DMS53 treated with DMSO at 0.1 percent for 48 hours (cell line): ENCODE data around the gene GNL3.
"Not testable (repeated sequence)": the region's sequence is repeated elsewhere in the genome, so short reads cannot be mapped to it uniquely, and the experiment has no call there.

Experiments used
- DNase-seq: peaks from one replicate; lab custom pipeline; 2025; ENCODE audit not compliant: unreplicated experiment; lab: John Stamatoyannopoulos, UW

GNL3 gene, protein sequence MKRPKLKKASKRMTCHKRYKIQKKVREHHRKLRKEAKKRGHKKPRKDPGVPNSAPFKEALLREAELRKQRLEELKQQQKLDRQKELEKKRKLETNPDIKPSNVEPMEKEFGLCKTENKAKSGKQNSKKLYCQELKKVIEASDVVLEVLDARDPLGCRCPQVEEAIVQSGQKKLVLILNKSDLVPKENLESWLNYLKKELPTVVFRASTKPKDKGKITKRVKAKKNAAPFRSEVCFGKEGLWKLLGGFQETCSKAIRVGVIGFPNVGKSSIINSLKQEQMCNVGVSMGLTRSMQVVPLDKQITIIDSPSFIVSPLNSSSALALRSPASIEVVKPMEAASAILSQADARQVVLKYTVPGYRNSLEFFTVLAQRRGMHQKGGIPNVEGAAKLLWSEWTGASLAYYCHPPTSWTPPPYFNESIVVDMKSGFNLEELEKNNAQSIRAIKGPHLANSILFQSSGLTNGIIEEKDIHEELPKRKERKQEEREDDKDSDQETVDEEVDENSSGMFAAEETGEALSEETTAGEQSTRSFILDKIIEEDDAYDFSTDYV

DNA sequence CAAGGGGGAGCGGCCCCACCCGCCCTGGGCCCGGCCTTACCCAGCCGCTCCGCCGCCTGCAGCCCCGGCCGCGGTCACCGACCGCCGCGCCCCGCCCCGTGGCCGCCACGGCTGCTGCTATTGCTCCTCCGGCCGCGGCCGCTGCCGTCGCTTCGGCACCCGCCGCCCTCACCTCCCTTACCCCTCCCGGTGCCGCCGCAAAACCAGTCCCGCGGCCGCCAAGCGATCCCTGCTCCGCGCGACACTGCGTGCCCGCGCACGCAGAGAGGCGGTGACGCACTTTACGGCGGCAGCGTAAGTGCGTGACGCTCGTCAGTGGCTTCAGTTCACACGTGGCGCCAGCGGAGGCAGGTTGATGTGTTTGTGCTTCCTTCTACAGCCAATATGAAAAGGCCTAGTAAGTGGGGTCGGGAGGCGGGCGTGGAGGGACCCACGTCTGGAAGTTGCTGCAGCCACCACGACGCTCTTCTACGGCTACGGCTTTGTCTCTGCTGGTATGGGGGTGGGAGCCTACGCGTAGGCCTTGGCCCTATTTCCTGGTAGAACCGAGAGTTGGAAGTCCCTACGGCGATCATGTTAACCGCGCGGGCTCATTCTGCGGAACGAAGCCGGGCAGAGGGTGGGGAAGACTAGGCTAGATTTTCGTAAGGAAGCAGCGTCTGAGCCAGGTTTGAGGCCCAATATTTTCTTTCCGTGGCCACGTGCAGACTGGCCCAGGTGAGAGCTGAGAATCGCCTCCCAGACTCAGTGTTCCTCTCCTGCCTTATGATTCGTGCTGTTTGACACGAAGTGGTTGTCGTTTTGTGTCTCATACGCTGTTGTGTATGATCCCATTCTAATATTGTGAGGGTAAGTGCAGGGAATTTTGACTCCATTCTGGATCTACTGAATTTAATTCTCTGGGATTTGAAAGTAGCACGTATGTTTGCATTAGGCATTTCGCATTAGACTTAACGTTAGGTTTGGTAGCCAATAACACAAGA, at the start of gene GNL3, which contains the start of gene PBRM1:
Gene GNL3, plus strand, starts transcription at position 324 of the 983 bp plus-strand sequence. Its CDS starts 61 bp downstream, at position 385.
Gene PBRM1, minus strand, starts transcription at position 205 of the 983 bp plus-strand sequence.
- peak; percentile 31 for DNase-seq

DNA sequence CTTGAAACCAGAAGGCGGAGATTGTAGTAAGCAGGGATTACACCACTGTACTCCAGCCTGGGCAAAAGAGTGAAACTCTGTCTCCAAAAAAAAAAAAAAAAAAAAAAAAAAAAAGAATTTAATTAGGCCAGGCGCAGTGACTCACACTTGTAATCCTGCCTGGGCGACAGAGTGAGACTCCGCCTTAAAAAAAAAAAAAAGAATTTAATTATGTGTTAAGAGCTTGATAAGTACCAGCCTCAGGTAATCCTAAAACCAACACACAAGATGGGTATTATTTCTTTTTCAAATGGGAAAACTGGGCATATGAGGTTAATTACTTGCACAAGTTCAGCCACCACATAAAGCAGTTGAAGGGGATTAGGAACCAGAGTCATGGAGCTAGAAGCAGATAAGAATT, 49.2 kb upstream of the GNL3 start:
- no peak for DNase-seq

DNA sequence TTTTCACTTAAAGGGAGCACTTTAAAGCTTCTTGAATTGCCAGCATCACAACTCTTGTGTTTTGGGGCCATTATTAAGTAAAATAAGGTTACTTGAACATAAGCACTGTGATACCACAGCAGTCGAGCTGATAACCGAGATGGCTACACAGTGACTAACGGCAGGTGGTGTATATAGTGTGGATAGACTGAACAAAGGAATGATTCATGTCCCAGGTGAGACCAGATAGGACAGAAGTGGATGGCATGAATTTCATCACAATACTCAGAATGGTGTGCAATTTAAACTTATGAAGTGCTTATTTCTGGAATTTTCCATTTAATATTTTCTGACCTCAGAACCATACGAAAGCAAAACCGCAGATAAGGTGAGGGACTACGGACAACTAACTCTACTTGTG, 40.3 kb upstream of the GNL3 start:
- no peak for DNase-seq

DNA sequence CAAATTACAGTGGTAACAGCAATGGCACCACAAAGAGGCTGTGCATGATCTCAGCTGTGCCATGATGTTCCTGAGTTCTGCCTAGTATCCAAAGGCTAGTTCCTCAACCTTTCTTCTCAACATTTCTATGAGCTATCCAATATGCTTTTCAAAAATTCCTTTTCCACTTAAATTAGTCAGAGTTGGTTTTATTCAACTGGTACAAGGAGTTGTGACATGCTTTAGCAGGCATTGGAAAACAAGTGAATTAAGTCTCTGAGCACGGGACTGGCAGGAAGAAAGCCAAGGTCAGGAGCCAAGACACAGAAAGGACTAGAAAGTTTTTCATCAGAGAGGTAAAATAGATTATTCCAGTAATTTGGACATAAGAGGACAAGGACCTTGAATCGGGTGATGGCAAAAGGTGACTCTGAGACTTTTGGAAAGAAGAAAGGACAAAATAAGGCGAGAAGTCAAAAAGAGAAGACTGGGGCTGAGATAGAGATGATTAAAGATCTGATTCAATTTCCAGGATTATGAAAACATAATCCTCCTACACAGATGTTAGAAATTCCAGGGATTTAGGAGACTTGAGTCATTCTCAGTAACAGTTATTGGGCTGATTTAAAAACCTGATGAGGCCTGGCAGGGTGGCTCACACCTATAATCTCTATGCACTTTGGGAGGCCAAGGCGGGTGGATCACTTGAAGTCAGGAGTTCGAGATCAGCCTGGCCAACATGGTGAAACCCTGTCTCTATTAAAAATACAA, 36.2 kb upstream of the GNL3 start:
- no peak for DNase-seq

DNA sequence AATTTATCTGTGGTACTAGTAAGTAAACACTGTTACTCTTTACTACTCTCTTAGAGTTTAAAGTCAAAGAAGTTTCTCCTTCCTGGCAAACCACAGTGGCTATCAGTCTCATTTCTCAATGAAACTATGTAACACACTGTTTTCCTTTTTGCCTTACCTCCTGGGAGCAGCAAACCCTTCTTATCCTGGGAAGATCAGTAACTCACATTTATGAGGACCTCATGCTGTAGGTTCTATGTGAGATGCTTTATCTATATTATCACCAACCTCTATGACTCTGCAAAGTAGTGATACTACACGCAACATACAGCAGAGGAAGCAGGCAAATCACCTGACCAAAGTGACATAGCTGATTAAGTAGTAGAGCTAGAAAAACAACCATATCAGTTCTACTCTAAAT, 35.4 kb upstream of the GNL3 start:
- DNase-seq: no peak

DNA sequence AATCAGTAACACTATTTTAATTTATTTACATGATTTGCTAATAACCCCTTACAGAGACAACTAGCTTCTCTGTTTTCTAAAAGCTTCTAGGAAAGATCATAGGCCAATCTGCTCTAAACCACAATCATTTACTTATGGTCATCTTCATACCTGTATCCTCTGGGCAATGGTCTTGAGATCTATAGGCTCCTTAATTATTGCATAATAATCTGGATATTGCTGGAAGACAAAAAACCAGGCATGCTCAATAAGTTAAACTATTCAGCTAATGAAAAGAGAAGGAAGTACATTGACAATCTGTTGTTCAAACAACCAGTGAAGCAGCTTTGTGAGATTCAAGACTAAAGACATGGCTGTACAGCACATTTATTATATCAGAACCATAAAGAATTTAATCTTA, 34.2 kb upstream of the GNL3 start:
- DNase-seq: no peak

DNA sequence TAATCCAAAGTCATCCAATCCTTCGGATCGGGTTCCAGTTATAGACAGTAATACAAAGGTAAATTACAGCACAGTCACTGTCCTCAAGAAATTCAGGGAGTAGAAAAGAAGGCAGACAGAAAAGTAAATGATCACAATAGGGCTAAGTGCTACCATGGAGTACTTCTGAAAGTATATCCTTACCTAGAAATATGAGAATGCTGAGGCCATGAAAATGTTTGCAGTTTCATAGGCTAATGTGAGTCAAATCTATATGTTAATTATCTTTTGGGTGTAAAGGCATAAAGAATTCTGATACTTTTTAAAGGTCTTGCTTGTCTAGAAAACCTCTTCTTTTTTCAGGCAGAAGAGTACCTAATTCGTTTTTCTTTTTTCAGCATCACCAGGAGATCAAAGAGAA, 29.9 kb upstream of the GNL3 start:
- no peak for DNase-seq

DNA sequence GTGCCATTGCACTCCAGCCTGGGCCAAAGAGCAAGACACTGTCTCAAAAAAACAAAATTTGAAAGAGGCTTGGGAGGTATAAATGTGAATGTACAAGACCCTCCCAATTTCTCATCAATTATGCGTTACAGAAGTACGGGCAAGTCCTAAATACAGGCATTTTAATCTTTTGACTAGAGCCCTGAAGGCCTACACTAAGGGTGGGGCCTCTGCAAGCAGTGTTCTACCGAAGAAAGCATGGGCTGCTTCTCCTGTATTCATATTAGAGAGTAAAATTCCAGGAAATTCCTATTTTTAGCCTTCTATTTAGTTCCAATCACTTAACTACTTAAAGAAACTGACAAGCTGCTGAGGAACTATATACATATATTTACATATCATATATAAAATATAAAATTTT, 25.8 kb upstream of the GNL3 start:
- DNase-seq: no peak

DNA sequence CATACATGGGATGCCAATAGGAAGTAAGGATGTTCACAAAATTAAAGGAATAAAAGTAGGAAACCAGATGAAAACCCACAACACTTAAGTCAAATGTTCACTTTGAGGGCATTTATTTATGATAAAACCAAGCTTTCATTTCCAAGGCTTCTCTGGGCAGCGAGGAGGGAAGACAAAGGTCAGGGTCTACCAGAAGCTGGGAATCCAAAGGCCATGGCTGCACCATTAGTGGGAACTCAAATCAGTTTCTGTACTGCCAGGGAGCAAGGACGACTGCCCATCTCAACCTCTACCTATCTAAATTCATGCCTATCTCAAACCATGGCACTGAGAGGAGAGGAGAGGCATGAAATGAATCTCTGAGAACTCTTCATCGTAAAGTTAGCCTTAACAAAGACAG, 22.7 kb upstream of the GNL3 start:
- DNase-seq: no peak

DNA sequence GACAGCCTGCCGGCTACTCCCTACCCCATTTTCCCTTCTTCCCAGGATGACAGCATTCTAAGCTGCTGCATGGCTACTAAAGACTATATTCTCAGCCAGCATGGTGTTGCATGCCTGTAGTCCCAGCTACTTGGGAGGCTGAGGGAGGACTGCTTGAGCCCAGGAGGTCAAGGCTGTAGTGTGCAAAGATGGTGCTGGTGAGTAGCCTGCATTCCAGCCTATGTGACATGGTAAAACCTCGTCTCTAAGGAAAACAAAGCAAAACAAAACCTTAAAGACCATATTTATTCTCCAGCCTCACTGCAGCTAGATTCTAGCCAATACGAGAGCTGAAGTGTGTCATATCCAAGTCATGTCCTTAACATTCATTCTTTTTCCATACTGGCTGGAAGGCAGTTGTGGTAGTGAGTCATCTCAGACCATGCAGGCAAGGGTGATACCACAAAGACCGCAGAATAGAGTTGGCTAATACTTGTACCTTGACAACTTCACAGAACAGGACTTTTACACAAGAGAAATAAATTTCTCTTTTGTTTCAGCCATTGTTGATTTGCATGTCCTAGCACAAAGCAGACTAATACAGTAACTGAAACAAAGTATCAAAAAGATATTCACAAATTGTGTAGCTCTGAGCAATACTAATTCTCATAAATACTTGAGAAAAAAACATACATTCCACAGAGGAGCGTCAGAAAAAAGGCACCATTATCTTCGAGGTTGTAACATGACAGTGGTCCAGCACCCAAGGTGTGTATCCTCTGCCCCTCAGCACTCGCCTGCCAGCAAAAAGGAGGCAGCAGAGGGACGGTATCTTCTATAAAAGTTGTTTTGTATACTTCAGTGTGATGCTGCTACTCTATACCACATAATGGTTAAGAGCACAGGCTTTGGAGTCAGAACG, 15.0 kb upstream of the GNL3 start:
- no peak for DNase-seq

DNA sequence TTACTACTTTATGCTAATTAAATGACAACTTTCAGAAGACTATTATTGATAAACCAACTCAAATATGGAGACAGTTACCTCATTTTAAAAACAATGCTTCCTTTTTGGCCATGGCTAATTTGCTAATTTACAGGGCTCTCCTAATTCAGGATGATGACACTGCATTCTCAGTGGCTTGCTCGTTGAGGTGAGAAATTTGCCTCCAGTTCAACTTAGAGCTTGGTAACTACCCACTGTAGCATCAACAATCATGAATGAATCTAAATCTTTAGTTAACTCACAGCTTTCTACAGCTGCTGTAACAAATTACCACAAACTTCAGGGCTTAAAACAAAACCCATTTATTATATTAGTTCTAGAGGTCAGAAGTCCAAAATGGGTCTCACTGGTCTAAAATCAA, 14.2 kb upstream of the GNL3 start:
- no peak for DNase-seq

DNA sequence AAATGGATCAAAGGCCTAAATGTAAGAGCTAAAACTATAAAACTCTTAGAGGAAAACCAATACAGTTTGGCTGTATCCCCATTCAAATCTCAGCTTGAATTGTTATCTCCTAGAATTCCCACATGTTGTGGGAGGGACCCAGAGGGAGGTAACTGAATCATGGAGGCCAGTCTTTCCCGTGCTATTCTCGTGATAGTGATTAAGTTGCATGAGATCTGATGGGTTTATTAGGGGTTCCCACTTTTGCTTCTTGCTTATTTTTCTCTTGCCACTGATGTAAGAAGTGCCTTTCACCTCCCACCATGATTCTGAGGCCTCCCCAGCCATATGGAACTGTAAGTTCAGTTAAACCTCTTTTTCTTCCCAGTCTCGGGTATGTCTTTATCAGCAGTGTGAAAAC, 9.6 kb upstream of the GNL3 start:
- DNase-seq: not testable (repeated sequence)

DNA sequence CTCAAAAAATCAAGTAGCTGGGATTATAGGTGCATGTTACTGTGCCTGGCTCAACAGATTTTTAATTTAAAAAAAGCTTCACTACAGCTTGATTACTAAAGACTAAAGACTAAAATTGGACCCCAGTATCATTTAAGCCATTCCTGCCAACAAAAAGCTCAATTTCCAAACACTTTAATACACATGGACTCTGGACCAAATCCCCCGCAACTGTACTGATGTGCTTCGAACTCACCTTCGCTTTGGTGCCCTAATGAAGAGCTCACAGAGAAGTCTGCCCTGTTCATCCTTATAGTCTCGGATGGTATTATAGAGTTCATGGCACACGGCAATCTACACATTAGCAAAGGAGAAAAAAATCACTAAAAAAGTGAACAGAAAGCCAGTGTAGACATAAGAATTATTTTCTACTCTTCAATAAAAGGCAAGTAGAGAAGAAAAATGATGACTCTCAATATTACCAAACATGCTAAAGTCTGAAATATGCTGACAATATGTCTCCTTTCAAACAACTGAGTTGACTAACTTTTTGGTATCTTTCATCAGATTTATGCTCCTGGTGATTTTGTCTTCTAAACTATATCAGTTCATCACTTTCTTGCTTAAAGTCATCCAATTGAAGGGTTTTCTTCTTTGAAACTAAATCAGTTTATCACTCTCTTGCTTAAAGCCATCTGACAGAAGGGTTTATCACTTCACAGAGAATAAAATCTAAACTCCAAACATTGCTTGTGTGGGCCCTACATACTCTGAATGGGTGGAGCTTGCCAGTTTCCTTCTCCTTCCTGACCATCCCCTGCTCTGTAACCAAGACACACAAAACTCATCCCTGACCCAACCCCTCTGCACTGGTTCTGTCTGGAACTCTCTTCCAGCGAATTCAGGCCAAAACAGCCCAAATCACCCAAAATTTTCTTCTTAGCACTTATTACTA, 7.3 kb upstream of the GNL3 start:
- DNase-seq: no peak

DNA sequence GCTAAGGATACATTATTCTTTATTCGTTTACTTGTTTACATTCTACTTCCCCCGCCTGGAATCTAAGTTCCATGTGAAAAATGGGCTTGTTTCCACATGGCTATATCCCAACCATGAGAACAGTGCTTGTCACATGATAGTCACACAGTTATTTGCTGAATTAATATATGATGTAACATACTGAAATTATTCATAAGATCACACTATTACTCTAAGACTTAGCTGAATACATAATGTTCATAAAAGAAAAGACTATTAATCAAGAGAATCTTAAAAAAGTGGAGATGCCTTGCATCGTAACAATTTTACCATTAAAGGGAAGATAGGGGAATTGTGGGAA, 6.7 kb upstream of the GNL3 start:
- no peak for DNase-seq

DNA sequence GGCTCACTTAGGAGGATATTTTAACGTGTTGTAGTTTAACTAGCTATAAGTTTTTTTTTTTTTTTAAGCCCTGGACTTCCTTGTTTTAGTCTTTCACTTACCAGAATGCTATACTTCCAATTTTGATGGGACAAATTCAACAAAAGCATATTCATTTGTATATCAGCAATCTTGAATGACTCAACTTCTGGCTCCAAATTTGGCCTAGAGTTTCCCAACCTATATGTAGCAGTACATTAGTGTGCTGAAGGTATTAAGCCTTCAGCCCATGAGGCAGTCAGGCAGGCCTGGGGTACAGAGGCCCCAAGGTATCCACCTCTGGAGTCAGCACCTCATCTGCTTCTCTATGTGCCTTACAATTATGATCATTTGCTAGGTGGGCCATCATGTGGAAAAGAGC, 6.0 kb upstream of the GNL3 start:
- no peak for DNase-seq

DNA sequence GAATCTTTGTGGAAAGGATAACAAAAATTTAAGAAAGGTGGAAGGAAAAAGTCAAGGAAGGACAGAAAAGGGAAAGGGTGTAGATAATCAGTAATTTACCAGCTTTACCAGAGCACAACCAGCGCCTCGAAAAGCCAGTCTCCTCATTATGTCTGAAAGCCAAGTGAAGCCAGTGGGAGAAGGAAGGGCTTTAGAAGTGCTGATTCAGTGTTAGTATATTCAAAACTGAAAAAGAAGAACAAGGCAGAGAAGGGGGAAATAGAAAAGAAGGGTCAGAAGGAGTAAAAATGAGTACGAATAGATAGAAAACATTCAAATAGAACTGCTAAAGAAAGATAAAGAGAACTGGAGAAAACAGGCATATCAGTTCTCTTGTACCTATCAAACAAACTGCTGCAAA, 4.2 kb upstream of the GNL3 start:
- DNase-seq: no peak

DNA sequence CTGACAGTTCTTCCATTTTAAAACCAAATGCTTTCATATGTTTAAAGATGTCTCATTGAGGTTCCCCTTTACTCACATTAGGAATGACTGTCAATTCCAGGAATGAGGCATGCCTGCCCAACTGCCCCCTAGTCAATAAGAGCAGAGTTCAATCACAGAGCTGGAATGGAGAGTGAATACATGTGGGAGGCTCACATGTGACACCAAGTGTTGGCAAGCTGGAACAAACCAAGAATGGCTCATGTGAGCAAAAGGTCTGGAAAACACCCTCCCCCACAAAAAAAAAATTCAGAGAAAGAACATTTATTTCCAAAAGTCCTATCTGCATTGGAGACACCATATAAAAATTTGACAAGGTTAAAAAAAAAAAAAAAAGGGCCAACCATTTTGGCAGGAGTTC, 3.8 kb upstream of the GNL3 start:
- DNase-seq: no peak

DNA sequence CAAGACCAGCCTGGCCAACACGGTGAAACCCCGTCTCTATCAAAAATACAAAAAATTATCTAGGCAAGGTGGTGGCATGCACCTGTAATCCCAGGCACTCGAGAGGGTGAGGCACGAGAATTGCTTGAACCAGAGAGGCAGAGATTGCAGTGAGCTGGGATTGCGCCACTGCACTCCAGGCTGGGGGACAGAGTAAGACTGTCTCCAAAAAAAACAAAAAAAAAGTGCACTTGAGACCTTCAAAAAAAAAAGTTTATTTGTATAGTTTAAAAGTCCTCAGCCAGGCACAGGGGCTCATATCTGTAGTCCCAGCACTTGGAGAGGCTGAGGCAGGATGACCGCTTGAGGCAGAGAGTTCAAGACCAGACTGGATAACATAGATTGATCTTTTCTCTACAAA, 2.2 kb upstream of the GNL3 start:
- no peak for DNase-seq

DNA sequence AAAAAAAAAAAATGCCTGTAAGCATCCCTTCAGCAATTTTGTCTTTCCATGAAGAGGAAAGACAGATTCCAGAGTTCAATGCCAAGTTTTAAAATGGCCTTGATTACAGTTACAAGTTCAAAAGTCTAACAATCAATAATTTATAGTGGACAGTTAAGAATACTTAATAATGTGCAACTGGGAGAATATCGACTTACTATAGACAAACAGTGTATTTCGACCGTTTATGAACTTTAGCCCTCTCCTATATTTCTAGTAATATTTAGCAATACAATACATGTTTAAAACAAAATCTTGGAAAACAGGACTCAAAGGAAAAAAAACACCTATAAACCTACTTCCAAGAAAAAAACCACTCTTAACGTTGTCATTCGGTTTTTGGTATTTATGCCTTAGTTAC, 1.6 kb upstream of the GNL3 start:
- no peak for DNase-seq
